ENCODE data around the gene NR2C1.

NR2C1 gene

GRCh38 chr12:94982456-94982855 is 91.0 kb downstream of the NR2C1 start:
- no peak overlapping the region for H3K4me3 ChIP-seq (ENCODE audit: low read depth, low read length)
- no peak for TF ChIP-seq CTCF (conservative IDR thresholded peaks at IDR 0.05; ENCODE audit: low read depth, low read length)
- DNase-seq (ENCODE audit: low read depth): peak; percentile 30

GRCh38 chr12:94980577-94980976 is 92.8 kb downstream of the NR2C1 start:
- DNase-seq (ENCODE audit: low read depth): peak; percentile 75
- peak; percentile 47 for TF ChIP-seq CTCF (conservative IDR thresholded peaks at IDR 0.05; ENCODE audit: low read depth, low read length)
- no peak overlapping the region for H3K4me3 ChIP-seq (ENCODE audit: low read depth, low read length)

- DNase-seq (ENCODE audit: low read depth): no peak
- no peak for TF ChIP-seq CTCF (conservative IDR thresholded peaks at IDR 0.05; ENCODE audit: low read depth, low read length)
- H3K4me3 ChIP-seq (ENCODE audit: low read depth, low read length): no peak overlapping the region
Measured at GRCh38 chr12:94979941-94980340, 93.5 kb downstream of the NR2C1 start.

DNA sequence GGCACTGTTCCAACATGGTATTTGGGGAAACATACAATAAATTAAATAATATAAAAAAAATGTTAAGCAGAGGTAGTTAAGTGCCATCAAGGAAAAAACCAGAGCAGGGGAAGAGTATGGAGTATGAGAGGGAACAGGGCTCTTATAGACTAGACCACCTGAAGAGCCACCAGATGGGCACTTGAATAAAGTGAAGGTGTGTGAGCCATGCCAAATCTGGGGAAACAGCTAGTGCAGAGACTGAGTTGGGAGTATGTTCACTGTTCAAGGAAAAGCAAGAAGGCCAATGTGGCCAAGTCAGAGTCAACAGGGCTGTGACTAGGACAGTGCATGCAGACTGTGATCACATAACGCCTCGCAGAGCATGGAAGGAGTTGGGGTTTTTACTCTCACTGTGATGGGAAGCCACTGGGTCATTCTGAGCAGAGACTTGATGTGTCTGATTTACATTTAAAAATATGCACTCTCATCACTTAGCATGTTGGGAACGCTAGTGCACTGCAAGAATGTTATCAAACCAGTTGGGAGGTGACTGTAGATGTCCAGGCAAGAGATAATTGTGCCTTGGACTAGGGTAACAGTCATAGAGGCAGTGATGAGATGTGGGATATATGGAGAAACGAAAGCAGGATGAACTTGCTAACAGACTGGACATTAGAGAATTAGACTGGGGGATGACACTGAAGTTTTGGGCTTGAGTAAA is 95.5 kb downstream of the NR2C1 start:
- DNase-seq (ENCODE audit: low read depth): no peak
- no peak for TF ChIP-seq CTCF (conservative IDR thresholded peaks at IDR 0.05; ENCODE audit: low read depth, low read length)
- H3K4me3 ChIP-seq (ENCODE audit: low read depth, low read length): no peak overlapping the region

DNA sequence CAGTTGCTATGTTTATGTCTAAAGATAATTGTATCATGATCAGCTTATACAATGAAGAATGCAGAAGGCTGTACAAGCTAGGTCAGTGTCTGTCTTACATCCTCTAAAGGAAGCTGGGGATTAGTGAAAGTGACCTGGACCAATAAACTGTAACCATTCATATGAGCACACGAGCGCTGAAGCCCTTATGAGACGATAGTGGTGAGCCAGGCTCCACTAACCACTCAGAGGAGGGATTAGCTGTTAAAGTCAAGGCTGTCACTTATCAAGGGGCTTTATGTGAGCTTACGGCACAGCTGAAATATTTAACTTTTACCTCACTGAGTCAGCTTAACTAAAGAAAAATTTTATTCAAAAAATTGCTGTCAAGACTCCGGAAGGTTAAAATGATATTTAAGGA is 100.2 kb downstream of the NR2C1 start:
- peak; percentile 21 for DNase-seq (ENCODE audit: low read depth)
- H3K4me3 ChIP-seq (ENCODE audit: low read depth, low read length): no peak overlapping the region
- TF ChIP-seq CTCF (conservative IDR thresholded peaks at IDR 0.05; ENCODE audit: low read depth, low read length): no peak

DNA sequence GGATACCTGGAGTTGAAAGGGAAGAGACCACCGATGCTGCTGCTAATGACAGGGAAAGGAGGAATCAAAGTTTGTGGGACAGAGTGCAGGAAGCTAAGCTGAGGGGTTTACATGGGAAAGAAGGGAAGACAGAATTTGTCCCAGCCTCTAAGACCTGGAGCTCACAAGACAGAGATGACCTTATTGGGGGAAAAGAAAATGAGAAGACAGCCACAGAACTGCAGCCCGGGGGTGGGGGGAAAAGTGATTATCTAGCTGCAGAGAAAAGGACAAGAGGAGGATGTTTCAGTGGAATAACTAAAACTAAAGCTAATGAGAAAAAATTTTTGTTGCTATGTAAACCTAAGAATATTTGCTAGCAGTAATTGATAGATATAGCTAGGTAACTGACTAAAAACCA is 100.6 kb downstream of the NR2C1 start:
- DNase-seq (ENCODE audit: low read depth): no peak
- no peak overlapping the region for H3K4me3 ChIP-seq (ENCODE audit: low read depth, low read length)
- TF ChIP-seq CTCF (conservative IDR thresholded peaks at IDR 0.05; ENCODE audit: low read depth, low read length): no peak

DNA sequence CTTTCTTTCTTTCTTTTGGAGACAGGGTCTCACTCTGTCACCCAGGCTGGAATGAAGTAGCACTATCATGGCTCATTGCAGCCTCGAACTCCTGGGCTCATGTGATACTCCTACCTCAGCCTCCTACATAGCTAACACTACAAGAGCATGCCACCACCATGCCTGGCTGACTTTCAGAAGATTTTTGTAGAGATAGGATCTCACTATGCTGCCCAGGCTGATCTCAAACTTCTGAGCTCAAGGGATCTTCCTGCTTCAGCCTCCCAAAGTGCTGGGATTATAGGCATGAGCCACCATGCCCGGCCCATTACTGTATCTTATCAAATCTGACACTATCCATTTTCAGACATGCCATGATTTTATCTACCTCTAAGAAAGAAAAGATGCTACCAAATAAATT is 101.5 kb downstream of the NR2C1 start:
- H3K4me3 ChIP-seq (ENCODE audit: low read depth, low read length): no peak overlapping the region
- no peak for TF ChIP-seq CTCF (conservative IDR thresholded peaks at IDR 0.05; ENCODE audit: low read depth, low read length)
- DNase-seq (ENCODE audit: low read depth): no peak

Data from choroid plexus epithelial cell (primary cell).